Loucy (cell line): ENCODE results near the gene FURIN.

Source experiments
- EZH2phosphoT487 ChIP-seq: fragments of 200-600 bp; IDR thresholded peaks from 2 replicates; pipeline ENCODE4 v1.6.1; 2018; ENCODE audit warnings: antibody characterized with exemption, mild to moderate bottlenecking, moderate library complexity, borderline replicate concordance
- TF ChIP-seq, protein P1 (sequence below): fragments of 200-600 bp; sonication (generic); conservative IDR thresholded peaks from 2 replicates; pipeline ENCODE4 v1.5.1; 2014; ENCODE audit warnings: mild to moderate bottlenecking, antibody characterized with exemption, low read length

DNA sequence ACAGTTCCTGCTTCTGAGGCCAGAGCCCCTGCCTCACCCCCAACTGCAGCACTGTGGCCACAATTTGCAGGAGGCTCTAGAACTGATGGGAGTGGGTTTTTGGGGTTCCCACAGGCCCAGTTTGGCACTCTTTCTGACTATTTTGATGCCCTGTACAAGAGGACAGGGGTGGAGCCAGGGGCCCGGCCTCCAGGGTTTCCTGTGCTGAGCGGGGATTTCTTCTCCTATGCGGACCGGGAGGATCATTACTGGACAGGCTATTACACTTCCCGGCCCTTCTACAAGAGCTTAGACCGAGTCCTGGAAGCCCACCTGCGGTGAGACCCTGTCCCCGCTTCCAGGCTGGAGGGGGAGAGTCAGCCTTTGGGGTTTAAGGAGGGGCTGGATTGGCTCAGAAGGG is 41.6 kb downstream of the FURIN start:
- TF ChIP-seq, protein P1, sequence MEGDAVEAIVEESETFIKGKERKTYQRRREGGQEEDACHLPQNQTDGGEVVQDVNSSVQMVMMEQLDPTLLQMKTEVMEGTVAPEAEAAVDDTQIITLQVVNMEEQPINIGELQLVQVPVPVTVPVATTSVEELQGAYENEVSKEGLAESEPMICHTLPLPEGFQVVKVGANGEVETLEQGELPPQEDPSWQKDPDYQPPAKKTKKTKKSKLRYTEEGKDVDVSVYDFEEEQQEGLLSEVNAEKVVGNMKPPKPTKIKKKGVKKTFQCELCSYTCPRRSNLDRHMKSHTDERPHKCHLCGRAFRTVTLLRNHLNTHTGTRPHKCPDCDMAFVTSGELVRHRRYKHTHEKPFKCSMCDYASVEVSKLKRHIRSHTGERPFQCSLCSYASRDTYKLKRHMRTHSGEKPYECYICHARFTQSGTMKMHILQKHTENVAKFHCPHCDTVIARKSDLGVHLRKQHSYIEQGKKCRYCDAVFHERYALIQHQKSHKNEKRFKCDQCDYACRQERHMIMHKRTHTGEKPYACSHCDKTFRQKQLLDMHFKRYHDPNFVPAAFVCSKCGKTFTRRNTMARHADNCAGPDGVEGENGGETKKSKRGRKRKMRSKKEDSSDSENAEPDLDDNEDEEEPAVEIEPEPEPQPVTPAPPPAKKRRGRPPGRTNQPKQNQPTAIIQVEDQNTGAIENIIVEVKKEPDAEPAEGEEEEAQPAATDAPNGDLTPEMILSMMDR, result no peak
- TF ChIP-seq EZH2phosphoT487, result no peak
